ENCODE measurements around the gene BIRC3.
"Not testable (repeated sequence)": the region's sequence is repeated elsewhere in the genome, so short reads cannot be mapped to it uniquely, and the experiment has no call there.

BIRC3 gene

DNA sequence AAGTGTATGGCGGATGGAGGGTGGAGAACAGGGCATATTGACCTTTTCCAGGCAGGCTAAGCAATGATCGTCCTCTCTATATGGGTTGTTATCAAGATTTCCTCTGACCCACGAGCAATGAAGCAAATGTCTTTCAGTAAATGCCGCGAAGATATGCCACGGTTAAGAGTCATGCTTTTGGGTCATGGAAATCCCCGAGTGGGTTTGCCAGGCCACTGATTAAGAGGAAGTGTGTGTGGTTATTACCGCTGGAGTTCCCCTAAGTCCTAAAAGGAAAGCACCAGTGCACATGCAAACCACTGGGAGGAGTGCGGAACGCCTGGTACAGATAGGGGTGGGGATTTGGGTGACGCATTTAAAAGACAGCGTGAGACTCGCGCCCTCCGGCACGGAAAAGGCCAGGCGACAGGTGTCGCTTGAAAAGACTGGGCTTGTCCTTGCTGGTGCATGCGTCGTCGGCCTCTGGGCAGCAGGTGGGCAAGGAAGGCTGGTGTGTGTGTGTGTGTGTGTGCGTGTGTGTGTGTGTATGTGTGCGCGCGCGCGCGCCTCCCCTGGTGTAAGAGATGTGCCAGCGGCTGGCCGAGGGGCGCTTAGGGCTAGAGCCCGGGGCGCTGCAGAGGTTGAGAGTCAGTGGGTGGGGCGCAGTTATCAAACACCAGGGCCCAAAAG, at the start of gene BIRC3:
BIRC3 (plus strand) TSS at position 386 of the 669 bp plus-strand sequence. CDS start 7,026 bp downstream, outside the sequence.
- no peak for FAIRE-seq

DNA sequence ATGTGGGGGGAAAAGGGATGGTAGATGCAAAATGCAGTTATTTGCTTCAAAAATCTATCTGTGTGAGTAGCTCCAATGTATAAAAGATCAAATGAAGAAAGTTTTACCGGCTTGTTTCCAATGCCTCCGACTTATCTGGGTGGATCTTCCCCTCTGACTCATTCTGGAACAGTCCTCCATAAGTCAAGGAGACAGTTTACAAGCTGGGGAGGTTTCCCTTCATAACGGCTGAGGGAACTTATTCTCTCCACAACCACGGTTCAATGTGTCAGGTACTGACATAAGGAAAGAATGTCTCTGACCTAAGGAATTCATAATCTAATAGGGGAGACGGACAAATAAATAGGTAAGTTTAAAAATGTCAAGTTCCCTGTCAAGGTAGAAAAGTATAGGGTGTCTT, 49.7 kb upstream of the BIRC3 start:
- no peak for FAIRE-seq

DNA sequence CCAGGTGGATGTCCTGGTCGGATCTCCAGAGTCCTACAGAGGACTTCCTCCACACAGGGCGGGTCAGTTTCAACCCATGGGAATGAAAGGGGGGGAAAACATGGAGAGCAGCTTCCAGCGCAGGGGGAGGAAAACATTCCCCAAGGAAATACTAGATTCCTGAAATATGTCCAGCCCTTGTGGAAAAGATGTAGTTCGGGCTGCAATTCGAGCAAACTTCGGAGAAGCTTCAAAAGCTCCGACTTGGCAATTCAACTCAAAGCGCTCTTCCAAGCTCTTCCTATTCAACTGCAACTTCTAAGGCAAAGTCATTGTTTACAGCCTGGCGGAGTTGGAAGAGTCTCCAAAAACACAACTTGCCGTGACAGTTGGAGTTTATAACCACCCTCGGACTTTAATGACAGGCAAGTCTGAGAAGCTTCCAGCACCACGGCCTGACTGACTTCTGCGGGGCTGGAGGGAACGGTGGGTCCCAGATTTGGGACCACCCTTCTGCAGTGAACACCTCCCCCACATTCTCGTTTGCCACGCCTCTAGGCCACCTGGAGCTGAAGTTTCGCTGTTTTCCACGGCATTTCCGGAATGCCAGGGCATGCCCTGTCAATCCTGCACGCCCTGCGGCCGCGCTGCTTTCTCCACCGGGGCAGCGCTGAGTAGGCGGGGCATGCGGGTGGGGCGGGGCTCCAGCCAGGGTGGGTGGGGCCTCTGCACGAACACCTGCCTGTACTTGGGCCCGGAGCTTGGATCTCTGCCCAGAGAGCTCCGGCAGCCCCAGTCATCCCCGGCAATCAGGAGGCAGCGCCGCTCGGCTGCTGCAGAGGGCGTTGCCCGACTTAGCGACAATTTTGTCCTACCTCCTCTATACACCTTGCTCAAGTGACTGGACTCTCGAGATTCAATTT, 49.0 kb upstream of the BIRC3 start:
- FAIRE-seq, result no peak

DNA sequence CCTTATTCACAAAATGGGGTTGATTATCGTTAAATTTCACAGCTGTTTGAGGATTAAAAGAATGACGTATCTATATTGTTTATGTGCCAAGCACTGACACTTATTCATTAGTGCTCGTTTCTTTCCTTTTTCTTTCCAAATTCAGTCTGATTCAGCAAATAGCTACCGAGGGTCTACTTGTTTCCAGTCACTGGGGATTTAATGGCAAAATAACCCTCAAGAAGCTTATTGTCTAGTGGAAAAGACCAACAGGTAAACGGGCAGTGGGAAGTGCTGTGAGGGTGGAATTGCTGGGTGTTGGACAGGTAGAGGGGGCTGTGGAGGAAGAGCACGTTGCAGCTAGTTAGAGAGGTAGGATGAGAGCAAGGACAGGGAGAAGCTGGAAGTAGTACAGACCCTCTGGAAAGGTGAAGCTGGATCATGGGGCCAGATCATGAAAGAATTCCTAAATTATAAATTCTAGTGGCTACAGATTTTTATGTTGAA, 48.3 kb upstream of the BIRC3 start:
- FAIRE-seq, result no peak

DNA sequence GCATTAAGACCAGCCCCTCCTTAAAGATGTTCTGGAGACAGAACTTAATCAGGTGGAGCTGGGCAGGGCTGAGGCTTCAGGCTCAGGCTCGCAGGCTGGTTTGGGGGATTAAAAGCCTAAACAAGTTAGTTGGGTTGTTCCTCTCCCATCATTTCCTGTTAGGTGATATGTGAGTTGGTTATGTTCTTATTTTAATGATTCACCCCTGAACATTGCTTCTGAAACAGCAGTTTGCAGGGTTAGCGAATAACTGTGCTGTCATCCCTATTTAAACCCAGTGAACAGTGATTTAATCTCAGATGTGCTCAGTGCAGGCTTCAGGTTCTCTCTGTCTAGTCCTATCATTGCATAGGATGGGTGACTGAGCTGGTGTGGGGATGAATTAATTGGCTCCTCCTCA, 47.4 kb upstream of the BIRC3 start:
- FAIRE-seq, result no peak

DNA sequence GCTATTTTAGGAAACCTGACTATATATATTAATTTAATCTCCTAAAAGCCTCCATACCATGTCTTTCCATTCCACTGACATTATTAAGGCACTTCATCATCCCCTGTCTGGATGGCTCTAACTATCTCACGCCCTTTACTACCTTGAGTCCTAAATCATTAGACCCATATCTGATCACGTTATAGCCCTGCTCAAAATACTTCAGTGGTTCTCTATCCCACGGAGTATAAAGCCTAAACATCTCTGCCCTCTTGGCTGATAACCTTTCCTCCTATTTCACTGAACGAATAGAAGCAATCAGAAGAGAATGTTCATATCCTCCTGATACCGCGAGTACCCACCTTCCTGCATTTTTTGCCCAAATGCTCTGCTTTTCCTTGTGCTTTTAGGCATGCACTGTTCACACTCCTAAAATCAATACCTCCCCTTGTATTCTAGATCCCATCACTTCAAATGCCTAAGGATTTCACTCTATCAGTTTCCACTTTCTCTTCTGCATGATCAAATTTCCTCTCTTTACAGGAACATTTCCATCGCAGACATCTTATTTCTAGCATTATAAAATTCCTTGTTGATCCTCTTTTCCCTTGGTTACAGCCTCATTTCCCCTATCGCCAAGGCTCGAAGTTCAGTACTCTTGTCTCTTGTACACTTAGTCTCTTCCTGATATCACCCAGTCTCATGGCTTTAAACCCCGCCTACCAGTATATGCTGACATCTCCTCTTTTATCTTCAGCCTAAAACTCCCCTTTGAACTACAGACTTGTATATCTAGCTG, 45.0 kb upstream of the BIRC3 start:
- FAIRE-seq, result no peak

DNA sequence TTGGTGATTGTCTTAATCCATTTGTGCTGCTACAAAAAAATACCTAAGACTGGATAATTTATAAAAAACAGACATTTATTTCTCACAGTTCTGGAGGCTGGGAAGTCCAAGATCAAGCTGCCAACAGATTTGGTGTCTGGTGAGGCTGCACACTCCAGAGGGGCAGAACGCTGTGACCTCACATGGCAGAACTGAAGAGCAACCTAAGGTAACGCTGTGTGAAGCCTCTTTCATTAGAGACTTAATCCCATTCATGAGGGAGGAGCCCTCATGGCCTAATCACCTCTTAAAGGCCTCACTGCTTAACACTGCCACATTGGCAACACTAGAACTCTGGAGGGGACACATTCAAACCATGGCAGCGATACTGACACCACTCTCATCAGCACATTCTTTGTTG, 42.7 kb upstream of the BIRC3 start:
- no peak for FAIRE-seq

DNA sequence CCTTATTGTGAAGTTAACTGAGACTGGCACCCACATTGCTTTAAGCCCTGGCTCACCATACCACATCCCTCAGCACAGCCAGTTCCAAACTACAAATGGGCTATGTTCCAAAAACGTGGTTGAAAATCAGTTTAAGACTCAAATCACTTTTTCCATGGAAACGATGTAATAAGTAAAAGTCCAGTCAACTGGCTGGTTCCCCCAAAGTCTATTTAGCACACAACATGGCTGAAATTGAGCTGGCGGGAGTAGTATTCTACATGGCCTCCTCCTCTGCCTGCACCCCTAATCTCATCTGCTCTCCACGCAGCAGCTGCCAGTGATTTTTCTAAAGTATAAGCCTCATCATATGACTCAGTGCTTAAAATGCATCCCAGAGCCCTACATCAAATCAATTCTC, 40.9 kb upstream of the BIRC3 start:
- FAIRE-seq, result no peak

DNA sequence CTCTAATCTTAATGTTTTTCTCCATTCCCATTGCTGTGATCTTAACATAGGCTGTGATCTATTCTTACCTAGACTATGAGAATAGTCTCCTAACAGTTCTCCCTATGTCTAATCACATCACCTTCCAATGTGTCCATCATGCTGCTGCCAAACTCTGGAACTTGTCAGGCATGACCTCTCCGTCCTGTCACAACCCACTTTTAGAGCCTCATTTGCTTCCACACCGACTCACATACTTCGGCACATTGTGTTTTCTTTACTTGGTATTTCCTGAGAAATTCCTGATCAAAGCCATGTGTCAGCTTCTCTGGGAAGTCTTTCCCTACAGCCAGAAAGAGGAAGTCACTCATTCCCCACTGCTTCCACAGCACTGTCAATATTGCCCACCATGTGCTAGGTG, 40.5 kb upstream of the BIRC3 start:
- no peak for FAIRE-seq

DNA sequence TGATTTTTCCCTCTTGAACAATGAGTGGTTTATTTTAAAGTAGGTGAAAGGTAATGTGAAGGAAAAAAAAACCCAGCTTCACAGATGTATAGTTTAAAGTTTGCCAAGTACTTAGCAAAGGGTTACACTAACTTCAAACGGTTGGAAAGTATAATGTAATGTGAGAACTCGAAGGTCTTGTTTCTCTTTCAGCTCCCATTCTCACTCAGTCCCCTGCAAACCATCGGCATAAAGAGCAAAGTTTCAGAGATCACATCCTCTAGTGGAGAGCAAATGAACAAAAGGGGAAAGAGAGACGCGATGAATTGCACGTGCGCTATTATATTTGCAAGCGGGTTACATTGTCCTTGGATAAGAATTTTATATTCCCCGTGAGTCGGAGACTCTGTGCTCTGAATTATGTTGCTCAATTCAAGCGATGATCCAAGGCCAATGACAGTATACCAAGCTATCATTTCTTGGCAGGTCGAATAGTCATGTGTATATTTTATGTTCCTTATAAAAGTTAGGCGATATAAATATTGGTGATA, 37.6 kb upstream of the BIRC3 start:
- FAIRE-seq, result no peak

DNA sequence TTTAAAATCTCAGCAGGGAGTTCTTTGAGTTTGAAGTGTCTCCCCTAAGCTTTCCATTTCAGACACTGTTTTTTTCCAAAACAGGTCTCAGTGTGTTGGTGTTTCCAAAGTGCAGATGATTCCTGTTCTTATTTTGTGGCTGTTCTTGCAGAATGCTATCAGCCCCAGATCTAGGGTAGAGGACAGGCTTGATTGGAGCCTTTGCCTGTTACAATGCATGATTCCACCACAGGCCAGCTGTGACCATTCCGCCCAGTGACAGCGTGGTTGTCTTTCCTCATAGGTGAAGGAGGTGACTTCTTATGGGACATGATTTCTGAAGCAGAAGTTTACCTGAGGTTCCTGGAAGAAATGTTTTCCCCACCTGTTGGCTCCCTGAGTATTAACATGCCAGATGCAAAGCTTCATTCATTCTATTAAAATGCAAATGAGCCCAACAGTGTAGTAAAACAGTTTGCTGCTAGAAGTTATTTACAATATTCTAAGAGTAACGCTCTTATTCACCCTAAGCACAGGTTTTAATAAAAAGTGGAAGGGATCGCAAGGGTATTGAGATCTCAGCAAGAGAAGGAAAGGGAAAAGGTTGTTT, 36.9 kb upstream of the BIRC3 start:
- FAIRE-seq, result no peak

DNA sequence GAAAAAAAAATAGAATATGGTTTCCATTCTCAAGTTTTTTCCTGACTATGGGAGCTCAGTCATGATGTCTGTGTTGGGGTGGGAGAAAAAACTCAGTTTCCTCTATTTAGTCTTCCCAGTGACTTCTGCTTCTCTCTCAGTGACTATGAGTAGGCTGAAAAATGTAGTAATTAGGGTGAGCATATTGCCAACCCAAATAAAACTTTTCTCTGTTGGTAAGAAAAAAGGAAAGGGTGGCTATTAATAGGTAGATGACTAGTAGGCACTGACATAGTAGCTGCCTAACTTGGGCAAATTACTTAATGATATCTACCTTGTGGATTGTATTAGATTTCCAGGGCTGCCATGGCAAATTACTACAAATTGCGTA, 34.2 kb upstream of the BIRC3 start:
- no peak for FAIRE-seq

DNA sequence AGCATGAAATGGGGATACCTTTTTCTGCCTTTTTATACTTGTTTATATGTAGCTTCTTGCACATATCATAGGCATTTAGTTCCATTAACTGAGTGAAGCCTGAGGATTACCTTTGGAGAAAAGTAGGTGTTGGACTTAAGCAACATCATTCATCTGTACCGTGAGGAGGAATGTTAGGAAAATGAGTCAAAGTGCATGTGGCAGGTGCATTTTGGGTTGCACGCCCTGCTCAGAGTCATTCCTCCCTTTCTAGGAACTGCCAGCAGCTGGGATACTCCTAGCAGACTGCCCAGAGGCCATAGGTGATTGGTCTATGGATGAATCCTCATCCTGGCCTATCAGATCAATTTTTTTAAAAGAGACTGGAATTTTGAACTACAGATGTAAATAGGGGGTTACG, 33.3 kb upstream of the BIRC3 start:
- FAIRE-seq, result no peak

DNA sequence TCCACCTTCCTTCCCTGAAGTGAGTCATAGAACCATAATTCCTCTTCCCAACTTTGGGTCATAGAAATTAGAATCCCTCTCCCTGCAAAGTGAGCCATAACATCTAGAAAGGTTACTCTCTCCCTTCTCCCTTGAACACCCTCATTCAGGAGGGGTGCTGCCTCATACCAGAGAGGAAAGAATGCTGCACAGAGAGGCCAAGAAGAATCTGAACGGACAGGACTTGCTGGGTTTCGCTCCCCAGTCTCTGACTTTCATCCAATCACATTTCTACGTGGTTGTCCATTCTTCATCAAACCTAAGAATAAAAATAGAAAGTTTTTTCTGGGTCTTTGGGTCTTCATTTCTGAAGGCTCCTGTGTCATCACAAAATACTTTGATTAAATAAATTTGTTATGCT, 31.0 kb upstream of the BIRC3 start:
- no peak for FAIRE-seq

DNA sequence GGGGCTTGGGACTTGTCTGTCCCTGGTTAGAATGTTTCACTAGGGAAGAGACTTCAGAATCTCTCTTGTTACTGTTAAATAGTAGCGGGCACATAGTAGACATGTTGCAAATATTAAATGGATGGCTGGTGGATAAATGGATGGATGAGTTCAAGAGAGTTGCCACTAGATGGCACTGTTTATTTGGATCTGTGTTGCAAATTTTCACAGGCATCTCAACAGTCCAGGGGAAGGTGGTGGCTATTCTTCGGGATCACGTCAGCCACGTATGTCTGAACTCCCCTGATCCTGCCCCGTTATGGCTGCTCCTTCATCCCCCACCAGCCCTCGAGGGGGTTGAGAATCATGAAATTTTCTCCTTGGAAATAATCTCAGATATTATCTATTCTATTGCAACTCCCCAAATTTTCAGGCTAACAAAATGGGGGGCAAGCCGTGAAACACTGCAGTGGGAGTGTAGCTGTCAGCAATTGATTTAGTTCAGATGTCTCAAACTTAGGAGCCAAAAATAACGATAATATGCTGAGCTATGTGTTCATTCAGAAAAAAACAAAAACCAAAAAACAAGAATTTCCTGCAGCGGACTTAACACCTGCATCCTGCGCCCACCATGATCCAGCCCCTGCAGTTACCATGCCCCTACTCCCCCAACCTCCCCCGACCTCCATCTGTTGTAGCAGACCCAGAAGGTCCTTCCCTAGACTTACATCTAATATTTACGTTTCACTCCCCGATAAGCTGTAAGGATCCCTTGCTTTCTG, 29.1 kb upstream of the BIRC3 start:
- peak; percentile 53 for FAIRE-seq

DNA sequence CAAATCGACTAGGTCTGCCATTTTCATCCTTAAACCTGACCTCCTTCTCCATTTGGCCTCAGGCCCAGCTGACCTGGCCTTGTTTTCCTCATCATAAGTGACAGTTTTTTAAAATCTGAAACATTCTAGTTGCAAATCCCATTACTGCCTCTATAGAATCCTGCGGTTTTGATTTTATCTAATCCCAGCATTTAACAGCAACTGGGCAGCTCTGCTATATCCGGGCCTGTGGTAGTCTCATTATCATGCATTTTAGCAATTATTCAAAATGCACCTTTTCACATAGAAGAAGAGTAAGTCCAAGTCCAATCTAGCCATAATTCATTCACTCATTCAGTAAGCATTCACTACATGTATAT, 28.6 kb upstream of the BIRC3 start:
- no peak for FAIRE-seq

DNA sequence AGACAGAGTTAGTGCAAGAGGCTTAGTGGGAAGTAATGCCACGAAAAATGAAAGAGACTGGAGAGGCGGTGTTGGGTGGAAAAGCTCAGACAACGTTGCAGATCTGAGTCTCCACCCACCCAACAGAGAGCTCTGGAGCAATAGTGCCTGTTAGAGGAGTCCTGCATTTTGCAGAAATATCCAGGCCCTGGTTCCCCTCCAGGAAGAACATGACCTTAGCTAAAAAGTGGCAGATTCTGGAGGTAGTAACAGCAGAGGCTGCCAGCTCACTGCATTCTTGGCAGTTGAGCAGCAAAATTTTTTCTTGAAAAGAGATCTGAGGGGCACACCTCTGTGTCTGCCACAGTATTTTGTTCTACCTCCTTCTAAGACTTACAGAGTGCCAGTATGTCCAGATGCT, 27.7 kb upstream of the BIRC3 start:
- no peak for FAIRE-seq

DNA sequence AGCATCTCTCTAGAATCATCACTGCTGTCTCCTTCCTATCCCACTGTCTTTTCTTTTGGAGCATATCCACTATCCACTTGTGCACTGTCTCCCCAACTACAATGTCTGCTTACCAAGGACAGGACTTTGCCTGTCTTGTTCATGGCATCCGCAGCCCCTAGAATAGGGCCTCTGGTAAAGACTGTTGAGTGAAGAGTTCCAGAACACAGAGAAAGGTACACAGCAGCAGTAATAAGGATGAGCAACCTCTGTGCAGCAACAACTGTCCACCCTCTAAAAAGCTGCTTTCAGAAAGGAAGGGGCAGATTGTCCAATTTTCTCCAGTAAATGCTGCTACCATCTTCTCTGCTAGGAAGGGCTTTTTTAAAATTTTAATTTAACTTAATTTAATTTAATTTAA, 25.5 kb upstream of the BIRC3 start:
- no peak for FAIRE-seq

DNA sequence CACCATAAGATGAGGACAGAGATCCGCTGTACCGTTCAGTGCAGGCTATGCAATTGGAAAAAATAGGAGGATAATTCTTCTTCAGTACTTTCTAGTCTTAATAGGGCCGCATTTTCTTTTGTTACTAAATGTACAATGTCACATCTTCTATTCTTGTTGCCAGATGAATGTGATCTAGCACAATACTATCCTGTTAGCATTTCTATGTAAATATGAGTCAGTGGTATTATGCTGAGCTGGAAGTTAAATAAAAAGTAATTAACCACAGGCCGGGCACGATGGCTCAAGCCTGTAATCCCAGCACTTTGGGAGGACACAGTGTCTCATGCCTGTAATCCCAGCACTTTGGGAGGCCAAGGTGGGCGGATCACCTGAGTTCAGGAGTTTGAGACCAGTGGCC, 24.4 kb upstream of the BIRC3 start:
- no peak for FAIRE-seq

DNA sequence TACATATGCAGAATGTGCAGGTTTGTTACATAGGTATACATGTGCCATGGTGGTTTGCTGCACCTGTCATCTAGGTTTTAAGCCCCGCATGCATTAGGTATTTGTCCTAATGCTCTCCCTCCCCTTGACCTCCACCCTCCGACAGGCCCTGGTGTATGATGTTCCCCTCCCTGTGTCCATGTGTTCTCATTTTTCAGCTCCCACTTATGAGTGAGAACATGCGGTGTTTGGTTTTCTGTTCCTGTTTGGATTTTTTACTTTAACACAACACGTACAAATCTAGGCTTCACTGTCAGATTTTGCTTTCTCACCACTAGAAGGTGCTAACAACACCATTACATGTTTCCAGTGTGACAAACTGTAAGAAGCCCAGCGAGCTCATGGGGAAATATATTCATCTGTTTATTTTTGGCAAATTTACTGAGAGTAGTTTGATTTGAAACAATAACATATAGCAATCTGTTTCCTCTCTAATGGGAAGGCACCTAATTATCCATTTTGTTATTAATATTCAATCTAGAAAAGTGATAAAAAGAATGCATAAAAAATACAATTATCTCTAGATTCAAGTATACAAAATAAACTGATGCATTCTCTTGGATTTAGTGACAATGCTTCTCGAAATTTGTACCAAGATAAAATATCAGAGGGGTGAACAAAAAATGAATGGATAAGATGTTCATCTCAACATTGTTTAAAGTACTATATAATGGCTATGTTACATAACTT, 23.2 kb upstream of the BIRC3 start:
- no peak for FAIRE-seq

DNA sequence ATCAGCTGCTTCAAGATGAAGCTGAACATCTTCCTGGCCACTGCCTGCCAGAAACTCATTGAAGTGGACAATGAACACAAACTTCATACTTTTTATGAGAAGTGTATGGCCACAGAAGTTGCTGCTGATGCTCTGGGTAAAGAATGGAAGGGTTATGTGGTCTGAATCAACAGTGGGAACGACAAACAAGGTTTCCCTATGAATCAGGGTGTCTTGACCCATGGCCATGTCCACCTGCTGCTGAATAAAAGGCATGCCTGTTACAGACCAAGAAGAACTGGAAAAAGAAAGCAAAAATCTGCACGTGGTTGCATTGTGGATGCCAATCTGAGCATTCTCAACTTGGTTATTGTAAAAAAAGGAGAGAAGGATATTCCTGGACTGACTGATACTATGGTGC, 22.2 kb upstream of the BIRC3 start:
- FAIRE-seq, result no peak

DNA sequence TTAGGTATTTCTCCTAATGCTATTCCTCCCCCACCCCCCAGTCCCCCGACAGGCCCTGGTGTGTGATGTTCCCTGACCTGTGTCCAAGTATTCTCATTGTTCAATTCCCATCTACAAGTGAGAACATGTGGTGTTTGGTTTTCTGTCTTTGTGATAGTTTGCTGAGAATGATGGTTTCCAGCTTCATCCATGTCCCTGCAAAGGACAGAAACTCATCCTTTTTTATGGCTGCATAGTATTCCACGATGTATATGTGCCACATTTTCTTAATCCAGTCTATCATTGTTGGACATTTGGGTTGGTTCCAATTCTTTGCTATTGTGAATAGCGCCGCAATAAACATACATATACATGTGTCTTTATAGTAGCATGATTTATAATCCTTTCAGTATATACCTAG, 20.5 kb upstream of the BIRC3 start:
- not testable (repeated sequence) for FAIRE-seq
